GM21360 (cell line): ENCODE results near the gene ACIN1.
"Not testable (repeated sequence)": the region's sequence is repeated elsewhere in the genome, so short reads cannot be mapped to it uniquely, and the experiment has no call there.

Source experiments
- ATAC-seq: cut with Tn5 transposase; IDR thresholded peaks from one replicate; pipeline ENCODE4 v1.9.1; 2021; ENCODE audit warnings: mild to moderate bottlenecking, moderate library complexity; ENCODE audit not compliant: unreplicated experiment

ACIN1 gene

DNA sequence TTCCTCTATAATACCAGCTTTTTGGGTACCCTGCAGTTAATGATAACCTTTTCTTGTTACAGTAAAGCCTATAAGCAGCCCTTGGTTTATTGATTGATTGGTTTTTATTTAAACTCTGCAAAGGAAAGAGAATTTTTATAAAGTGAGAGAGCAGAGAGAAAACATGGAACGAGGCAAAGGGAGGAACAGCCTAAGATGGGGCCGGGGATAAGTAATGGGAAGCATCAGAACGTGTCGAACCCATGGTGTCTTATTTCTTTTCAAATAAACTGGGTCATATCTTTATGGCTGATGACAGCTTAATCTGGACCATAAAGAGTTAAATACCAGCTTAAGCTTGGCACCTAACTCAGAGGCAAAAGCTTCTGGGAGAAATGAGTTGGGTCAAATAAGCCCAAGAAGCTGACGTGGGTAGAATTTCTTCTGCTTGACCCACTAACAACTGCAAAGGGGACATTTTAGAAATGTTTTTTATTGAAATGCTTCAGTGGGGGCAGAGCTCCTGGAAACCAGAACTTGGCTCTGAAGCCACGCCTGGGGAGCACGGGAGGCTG is 73.0 kb downstream of the ACIN1 start:
- no peak for ATAC-seq

GRCh38 chr14:23021434-23021833 is 73.5 kb downstream of the ACIN1 start:
- no peak for ATAC-seq

- ATAC-seq: no peak
These were observed 74.5 kb downstream of the ACIN1 start for GRCh38 chr14:23020143-23021128.

DNA sequence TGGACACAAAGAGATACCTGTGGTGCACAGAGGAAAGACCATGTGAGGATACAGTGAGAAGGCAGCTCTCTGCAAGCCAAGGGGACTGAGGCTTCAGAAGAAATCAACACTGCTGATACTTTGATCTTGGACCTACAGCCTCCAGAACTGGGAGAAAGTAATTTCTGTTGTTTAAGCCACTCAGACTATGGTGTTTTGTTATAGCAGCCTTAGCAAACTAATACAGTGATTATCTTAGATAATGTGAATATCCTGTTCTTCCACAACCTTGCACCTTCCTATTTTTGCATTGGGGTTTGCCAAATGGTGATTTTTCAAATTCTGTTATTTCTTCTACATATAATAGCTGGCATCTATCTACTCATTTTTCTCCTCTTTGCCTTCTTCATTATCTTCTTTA is 76.8 kb downstream of the ACIN1 start:
- no peak for ATAC-seq

- no peak for ATAC-seq
These were observed 77.8 kb downstream of the ACIN1 start for GRCh38 chr14:23017091-23017490.

- no peak for ATAC-seq
These were observed 79.3 kb downstream of the ACIN1 start for GRCh38 chr14:23015618-23016017.

- not testable (repeated sequence) for ATAC-seq
These were observed 81.2 kb downstream of the ACIN1 start for GRCh38 chr14:23013749-23014054.

DNA sequence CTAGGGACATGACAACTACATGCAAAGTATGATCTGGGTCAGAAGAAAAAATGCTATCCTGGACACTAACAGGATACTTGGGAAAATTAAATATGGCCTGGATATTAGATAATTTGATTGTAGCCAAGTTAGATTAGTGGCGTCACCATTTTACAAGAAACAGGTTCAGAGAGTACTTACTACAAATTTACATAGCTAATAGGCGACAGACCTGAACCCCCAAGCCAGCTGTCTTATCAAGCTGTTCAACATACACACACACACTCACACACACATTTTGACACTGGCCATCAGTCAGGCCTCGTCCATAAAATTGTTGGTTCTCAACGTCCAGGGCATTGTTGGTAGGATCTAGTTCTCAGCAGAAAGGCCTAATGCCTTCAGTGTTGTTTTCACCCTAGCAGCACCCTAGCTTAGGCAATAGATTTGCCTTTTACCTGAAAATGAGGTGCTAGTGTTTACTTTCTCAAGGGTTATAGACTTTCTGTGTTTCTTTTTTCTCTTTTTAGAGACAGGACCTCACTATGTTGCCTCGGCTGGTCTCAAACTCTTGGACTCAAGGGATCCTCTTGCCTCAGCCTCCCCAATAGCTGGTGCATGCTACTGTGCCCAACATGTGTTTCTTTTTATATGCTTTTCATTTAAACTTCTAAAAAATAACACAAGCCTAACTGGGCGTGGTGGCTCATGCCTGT is 81.7 kb downstream of the ACIN1 start:
- no peak for ATAC-seq

DNA sequence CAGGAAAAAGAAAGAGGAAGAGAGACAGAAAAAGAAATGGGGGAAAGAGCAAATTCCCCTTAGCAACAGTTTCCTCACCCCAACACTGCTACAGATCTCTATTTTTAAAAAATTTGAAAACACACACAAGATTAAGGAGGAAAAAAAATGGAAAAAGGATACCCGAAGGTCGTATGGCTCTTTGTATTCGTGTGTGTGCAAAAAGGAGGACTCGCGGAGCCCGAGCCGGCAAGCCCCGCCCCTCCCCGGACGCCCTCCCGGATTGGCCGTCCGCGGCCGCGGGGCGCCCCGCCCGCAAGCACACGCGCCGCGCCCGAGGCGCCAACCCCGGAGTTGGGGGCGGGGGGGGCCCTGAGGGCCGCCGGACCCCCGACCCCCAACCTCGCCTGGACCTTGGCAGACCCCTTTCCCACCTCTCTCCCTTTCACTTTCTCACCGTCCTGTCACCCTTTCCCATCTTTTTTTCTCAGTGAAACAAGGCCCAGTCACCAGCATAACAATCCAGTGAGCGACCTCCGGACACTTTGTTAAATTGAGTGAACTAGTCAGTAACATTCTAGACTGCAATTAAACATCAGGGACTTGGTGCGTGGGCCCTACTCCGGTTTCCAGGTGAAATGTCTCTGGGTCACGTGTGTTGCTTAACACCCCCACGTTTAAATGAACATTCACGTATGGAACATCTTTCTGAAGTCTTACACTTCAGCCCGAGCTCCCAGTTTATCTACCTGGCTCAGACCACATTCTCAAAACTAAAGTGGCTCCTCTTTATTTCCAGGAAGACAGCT is 84.8 kb downstream of the ACIN1 start, which contains the start of gene C14orf93:
C14orf93 (minus strand) TSS at position 205 of the 788 bp plus-strand sequence. CDS start 11,120 bp downstream, outside the sequence.
- ATAC-seq: peak; percentile 46

- no peak for ATAC-seq
These were observed 85.4 kb downstream of the ACIN1 start for GRCh38 chr14:23009483-23009938.

DNA sequence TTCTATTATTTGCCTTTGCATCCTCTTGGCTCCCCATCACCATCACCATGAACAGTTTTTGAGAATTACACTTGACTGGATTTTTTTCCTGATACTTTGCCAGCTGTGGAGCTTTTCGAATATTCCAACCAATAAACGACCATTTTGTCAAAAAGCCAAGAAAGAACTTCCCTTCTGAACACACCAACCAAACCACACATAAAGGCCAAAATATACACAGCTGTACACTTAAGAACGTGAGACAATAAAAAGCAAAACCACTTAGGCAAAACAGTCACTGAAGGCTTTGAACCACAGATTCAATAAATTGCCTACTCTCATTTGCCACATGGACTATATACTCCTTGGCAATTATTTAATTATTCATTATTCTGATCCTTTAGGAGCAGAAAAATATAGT is 86.1 kb downstream of the ACIN1 start:
- ATAC-seq: no peak
